Daoy (cell line): ENCODE results near the gene FCRLB. TPM values are rescaled to one million over a fixed set of nuclear protein-coding genes. Genes with fewer than 3 reads are reported as not detected.
"Not testable (repeated sequence)": the region's sequence is repeated elsewhere in the genome, so short reads cannot be mapped to it uniquely, and the experiment has no call there.

Experiments
- DNase-seq: peaks from one replicate; pipeline ENCODE4 v3.0.0-alpha.2; 2015; ENCODE audit warnings: low read depth
- total RNA-seq: library from RNA; depleted of rRNA; stranded (reverse); fragments of >200 nt; shearing (Covaris generic); gene quantifications from 2 replicates; pipeline ENCODE4 v1.2.3, GENCODE V29; 2014

Gene FCRLB
- total RNA-seq, 1 experiment from 2014 or later: 1.8 TPM

- DNase-seq: no peak
These were observed 2.1 kb upstream of the FCRLB start for GRCh38 chr1:161719325-161719611.

- no peak for DNase-seq
These were observed 922 bp upstream of the FCRLB start for GRCh38 chr1:161720422-161720821.

GRCh38 chr1:161721738-161722343 is 497 bp downstream of the FCRLB start:
- peak; percentile 86 for DNase-seq

GRCh38 chr1:161722406-161722805 is 1.1 kb downstream of the FCRLB start:
- no peak for DNase-seq

GRCh38 chr1:161723459-161724141 is 2.3 kb downstream of the FCRLB start:
- DNase-seq: no peak

GRCh38 chr1:161725258-161725907 is 4.0 kb downstream of the FCRLB start:
- not testable (repeated sequence) for DNase-seq

GRCh38 chr1:161725908-161726472 is 4.6 kb downstream of the FCRLB start:
- peak; percentile 57 for DNase-seq

GRCh38 chr1:161726473-161727255 is 5.3 kb downstream of the FCRLB start:
- DNase-seq: peak; percentile 90

GRCh38 chr1:161727256-161727924 is 6.0 kb downstream of the FCRLB start:
- DNase-seq: peak; percentile 48

- DNase-seq: no peak
These were observed 7.3 kb downstream of the FCRLB start for GRCh38 chr1:161728376-161729226.

GRCh38 chr1:161730050-161730564 is 8.8 kb downstream of the FCRLB start:
- DNase-seq: peak; percentile 75

GRCh38 chr1:161731241-161731640 is 9.9 kb downstream of the FCRLB start:
- DNase-seq: no peak

GRCh38 chr1:161731981-161732718 is 10.8 kb downstream of the FCRLB start:
- DNase-seq: no peak

- DNase-seq: peak; percentile 74
These were observed 12.2 kb downstream of the FCRLB start for GRCh38 chr1:161733526-161733925.

- no peak for DNase-seq
These were observed 14.5 kb downstream of the FCRLB start for GRCh38 chr1:161735837-161736236.

- peak; percentile 35 for DNase-seq
These were observed 15.1 kb downstream of the FCRLB start for GRCh38 chr1:161736335-161736969.

- DNase-seq: no peak
These were observed 16.3 kb downstream of the FCRLB start for GRCh38 chr1:161737625-161738024.

GRCh38 chr1:161738627-161739287 is 17.4 kb downstream of the FCRLB start:
- DNase-seq: peak; percentile 75
